Measurements from ENCODE around the gene DBH. TPM values are rescaled to one million over a fixed set of nuclear protein-coding genes. Genes with fewer than 3 reads are reported as not detected.

DBH gene
- polyA plus RNA-seq, 1 donor (not counting 4 experiments of a cell fraction or from before 2014, with no cell fraction given), result not detected

GRCh38 chr9:133643978-133644760 is 8.0 kb downstream of the DBH start:
- Histone ChIP-seq H3K27ac (ENCODE audit: control insufficient read depth, insufficient read depth, low read length) (no peak overlapping the region), H3K4me1 (ENCODE audit: control insufficient read depth, extremely low read depth, insufficient read depth, low read length) (no peaks in the 10 kb centered on the region), H4K20me1 (ENCODE audit: control insufficient read depth, extremely low read depth, insufficient read depth, low read length) (no peaks in the 10 kb centered on the region), H3K4me2 (ENCODE audit: control insufficient read depth, extremely low read depth, insufficient read depth, low read depth, low read length) (no peak overlapping the region), H2AFZ (ENCODE audit: control insufficient read depth, low read length) (no peak overlapping the region), H3K9me3 (ENCODE audit: control insufficient read depth, low read depth, low read length) (no peaks in the 10 kb centered on the region), H3K9me1 (ENCODE audit: control insufficient read depth, extremely low read depth, insufficient read depth, low read length) (no peaks in the 10 kb centered on the region), H3K4me3 (ENCODE audit: control insufficient read depth in 2 of 3, extremely low read depth in 1 of 3, insufficient read depth in 2 of 3, low read depth in 1 of 3, low read length in 3 of 3) (no peak overlapping the region), H3K79me2 (ENCODE audit: control insufficient read depth, insufficient read depth, low read length) (no peaks in the 10 kb centered on the region), H3K27me3 (ENCODE audit: control insufficient read depth, extremely low read depth, insufficient read depth, low read length) (peaks cover 15% of the 10 kb centered on the region), H3K9ac (ENCODE audit: control insufficient read depth, extremely low read depth, insufficient read depth, low read length) (no peak overlapping the region), H3K36me3 (ENCODE audit: control insufficient read depth in 2 of 2, extremely low read depth in 1 of 2, insufficient read depth in 2 of 2, low read length in 2 of 2) (no peaks in the 10 kb centered on the region)
- DNase-seq (ENCODE audit: low read depth, low spot score) (no peak), FAIRE-seq (no peak)
- dilution Hi-C loops (cut with MboI; ENCODE audit: extremely low pct_ligation_motif_present, low sequenced_read_pairs), result no loop called here
- TF ChIP-seq, protein P1, sequence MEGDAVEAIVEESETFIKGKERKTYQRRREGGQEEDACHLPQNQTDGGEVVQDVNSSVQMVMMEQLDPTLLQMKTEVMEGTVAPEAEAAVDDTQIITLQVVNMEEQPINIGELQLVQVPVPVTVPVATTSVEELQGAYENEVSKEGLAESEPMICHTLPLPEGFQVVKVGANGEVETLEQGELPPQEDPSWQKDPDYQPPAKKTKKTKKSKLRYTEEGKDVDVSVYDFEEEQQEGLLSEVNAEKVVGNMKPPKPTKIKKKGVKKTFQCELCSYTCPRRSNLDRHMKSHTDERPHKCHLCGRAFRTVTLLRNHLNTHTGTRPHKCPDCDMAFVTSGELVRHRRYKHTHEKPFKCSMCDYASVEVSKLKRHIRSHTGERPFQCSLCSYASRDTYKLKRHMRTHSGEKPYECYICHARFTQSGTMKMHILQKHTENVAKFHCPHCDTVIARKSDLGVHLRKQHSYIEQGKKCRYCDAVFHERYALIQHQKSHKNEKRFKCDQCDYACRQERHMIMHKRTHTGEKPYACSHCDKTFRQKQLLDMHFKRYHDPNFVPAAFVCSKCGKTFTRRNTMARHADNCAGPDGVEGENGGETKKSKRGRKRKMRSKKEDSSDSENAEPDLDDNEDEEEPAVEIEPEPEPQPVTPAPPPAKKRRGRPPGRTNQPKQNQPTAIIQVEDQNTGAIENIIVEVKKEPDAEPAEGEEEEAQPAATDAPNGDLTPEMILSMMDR (optimal IDR thresholded peaks at IDR 0.05 in 1 of 3, IDR thresholded peaks at IDR 0.05 in 1 of 3, conservative IDR thresholded peaks at IDR 0.05 in 1 of 3; ENCODE audit: extremely low read depth in 1 of 3, insufficient read depth in 2 of 3, low read length in 3 of 3), result no peak
- TF ChIP-seq EZH2 (IDR thresholded peaks at IDR 0.05; ENCODE audit: low read length), result no peak

DNA sequence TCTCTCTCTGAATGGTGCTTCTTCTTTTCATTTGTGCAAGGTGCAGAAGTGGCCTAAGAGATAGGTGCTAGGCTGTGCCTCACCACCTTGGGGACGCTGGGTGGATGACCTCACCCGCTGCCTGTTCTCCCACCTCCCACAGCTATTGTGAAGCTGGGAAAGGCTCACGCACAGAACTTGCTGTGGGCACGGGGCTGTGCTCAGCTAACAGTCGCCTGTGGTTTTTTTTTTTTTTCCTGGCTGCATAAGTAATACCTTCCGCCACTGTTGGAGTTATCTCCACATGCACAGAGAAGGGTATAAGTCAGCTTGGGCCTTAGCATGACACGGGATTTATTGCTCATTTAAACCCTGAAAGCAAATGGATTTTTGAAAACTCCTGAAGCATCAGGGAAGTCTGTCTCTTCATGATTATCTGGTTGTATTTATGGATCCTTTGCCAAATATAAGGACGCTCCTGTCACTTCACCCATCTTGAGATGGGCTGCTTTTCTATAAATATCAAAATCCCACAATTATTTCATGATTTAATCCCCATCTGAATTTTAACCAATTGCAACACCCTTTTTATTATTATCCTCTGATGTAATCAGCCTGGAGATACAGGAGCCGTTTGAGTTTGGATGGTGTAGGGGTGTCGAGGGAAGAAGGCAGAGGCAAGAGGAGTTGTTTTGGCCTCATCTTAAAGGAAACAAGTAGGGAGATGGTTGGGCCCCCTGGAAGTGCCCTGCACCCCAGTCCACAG is 9.0 kb downstream of the DBH start:
- no peaks in the 10 kb centered on the region for H3K79me2 ChIP-seq (ENCODE audit: control insufficient read depth, insufficient read depth, low read length)
- H3K27me3 ChIP-seq (ENCODE audit: control insufficient read depth, extremely low read depth, insufficient read depth, low read length), result peaks cover 15% of the 10 kb centered on the region
- H3K9me3 ChIP-seq (ENCODE audit: control insufficient read depth, low read depth, low read length), result no peaks in the 10 kb centered on the region
- H3K4me3 ChIP-seq (ENCODE audit: control insufficient read depth in 2 of 3, extremely low read depth in 1 of 3, insufficient read depth in 2 of 3, low read depth in 1 of 3, low read length in 3 of 3), result no peak overlapping the region
- dilution Hi-C loops (cut with MboI; ENCODE audit: extremely low pct_ligation_motif_present, low sequenced_read_pairs), result no loop called here
- TF ChIP-seq EZH2 (IDR thresholded peaks at IDR 0.05; ENCODE audit: low read length), result no peak
- TF ChIP-seq, protein P1 (optimal IDR thresholded peaks at IDR 0.05 in 1 of 3, IDR thresholded peaks at IDR 0.05 in 1 of 3, conservative IDR thresholded peaks at IDR 0.05 in 1 of 3; ENCODE audit: extremely low read depth in 1 of 3, insufficient read depth in 2 of 3, low read length in 3 of 3), result no peak
- H3K4me1 ChIP-seq (ENCODE audit: control insufficient read depth, extremely low read depth, insufficient read depth, low read length), result no peaks in the 10 kb centered on the region
- H3K27ac ChIP-seq (ENCODE audit: control insufficient read depth, insufficient read depth, low read length), result no peak overlapping the region
- H3K4me2 ChIP-seq (ENCODE audit: control insufficient read depth, extremely low read depth, insufficient read depth, low read depth, low read length), result no peak overlapping the region
- H2AFZ ChIP-seq (ENCODE audit: control insufficient read depth, low read length), result no peak overlapping the region
- no peak overlapping the region for H3K9ac ChIP-seq (ENCODE audit: control insufficient read depth, extremely low read depth, insufficient read depth, low read length)
- no peaks in the 10 kb centered on the region for H4K20me1 ChIP-seq (ENCODE audit: control insufficient read depth, extremely low read depth, insufficient read depth, low read length)
- FAIRE-seq (no peak), DNase-seq (ENCODE audit: low read depth, low spot score) (no peak)
- H3K36me3 ChIP-seq (ENCODE audit: control insufficient read depth in 2 of 2, extremely low read depth in 1 of 2, insufficient read depth in 2 of 2, low read length in 2 of 2), result no peaks in the 10 kb centered on the region
- H3K9me1 ChIP-seq (ENCODE audit: control insufficient read depth, extremely low read depth, insufficient read depth, low read length), result no peaks in the 10 kb centered on the region

All from keratinocyte (primary cell).